T-helper 1 cell treated with Interleukin-12 subunit alpha and Interleukin-12 subunit beta and Interleukin-4 antibody, amounts not matched to agents 30 ng/mL and 1 ng/mL, for 36 hours (primary cell): Measurements from ENCODE around the gene PDXK. TPM values are rescaled to one million over a fixed set of nuclear protein-coding genes. Genes with fewer than 3 reads are reported as not detected.
"Not testable (repeated sequence)": the region's sequence is repeated elsewhere in the genome, so short reads cannot be mapped to it uniquely, and the experiment has no call there.

Source experiments
- intact Hi-C: fragments of 100-400 bp; cut with micrococcal nuclease; formaldehyde crosslinking; loops from one replicate; pipeline ENCODE4 v1.15.1; 2024
- total RNA-seq: library from RNA; stranded (reverse); gene quantifications from 2 replicates; pipeline ENCODE4 v1.2.3, GENCODE V29; 2022

PDXK gene
- 95.8 and 102 TPM in 2 replicates for total RNA-seq

DNA sequence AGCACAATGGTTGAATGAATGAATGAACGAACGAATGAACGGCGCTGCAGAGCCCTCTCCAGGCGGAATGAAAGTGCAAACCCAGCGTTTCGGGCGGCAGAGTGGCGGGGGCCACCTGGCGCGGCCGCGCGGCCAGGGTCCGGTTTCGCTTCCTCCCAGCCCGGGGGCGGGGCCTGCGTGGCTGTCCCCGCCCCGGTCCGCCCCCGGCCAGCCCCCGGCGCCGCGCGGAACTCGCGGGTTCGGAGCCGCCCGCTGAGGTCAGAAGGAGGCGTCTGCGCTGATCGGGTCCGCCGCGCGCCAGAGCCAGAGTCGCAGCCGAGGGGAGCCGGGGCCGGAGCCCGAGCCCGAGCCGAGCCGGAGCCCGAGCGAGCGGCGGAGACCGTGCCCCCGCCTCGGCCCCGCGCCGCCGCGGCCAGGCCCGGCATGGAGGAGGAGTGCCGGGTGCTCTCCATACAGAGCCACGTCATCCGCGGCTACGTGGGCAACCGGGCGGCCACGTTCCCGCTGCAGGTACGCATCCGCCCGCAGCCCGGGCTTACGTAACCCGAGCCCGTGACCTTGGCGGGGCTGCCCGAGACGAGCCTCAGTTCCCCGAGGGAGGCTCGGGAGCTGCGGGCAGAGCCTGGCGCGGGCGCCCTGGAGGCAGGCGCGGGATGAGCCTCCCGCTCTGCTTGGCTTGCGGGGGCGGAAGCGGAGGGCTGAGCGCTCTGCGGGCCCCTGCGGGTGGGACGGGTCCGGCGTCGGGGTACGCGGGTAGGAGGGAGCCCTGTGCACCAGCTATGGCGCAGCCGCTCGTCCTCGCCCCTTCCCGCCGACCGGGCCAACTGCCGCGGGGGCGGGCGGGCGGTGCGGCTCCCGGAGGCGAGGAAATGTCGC lies at the start of gene PDXK:
Gene PDXK, plus strand, starts transcription at position 258 of the 876 bp plus-strand sequence. Its CDS starts 166 bp downstream, at position 424.
- intact Hi-C loops = loop anchor here (1.0 to 10.0 kb wide), 7 partner anchors 9 to 824 kb away; partner anchors contain the start of genes CSTB, HSF2BP, NDUFV3 and PKNOX1

DNA sequence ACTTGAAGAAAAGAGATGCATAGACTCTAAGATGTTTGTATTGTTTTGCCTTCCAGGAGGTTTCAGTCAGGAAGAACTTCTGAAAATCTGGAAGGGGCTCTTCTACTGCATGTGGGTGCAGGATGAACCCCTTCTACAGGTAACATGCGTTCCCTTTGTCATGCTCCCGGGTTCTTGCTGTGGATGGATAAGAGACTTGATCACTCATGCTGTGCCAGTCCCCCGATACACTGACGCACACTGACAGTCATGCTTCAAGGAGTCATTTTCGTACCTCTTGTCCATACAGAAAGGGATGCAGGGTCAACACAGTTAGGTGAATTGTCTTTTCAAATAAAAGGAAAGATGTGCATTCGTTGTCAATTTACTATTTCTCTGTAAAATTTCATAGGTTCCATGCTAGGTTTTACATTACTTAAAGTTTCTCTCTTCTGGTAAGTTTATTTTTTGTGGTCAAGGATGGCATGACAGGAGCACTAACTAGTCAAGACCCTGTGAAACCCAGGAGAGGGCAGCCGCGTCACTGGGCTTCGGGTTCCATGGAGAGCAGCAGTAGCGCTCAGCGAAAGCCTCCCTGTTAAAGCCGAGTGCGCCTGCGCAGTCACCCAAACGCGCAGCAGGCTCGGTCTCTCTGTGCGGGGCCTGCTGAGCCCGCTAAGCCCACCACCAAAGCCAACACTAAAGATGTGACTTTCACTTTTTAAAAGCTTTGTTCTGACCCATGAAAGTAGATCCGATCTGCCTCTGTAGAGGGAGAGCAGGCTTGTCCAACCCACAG lies 48.9 kb upstream of the PDXK start:
- intact Hi-C loops = no loop called here

DNA sequence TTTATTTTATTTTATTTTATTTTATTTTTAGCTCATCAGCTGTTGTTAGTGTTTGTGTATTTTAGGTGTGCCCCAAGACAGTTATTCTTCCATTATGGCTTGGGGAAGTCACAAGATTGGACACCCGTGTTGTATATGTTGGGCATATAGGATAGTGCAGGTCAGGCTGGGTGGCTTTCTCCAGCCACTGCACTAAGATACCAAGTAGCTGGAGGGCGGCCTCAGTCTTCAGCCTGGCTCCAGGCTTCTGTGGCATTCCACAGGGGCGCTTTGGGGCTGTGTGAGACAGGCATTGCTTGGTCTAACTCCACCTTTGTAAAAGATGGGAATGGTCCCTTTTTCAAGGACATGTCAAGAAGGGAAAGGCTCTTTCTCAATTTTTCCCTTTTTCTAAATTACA lies 43.1 kb upstream of the PDXK start:
- intact Hi-C loops = no loop called here

DNA sequence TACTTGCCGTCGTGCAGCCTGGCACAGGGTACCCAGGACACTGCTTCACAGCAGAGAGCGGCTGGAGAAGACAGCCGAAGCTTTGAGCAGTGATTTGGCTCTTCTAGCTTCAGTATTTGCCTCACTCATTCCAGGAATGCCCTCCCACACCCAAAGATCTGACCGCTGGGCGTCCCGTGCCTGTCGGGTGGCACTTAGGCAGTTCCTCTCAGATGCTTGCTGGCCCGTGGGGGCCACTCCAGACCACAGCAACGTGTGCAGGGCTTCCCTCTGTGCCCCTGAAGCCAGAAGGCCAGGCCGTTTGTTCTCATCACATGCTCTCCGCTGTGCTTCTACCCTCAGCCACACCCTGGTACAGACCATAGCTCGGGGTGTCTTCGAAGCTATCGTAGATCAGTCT lies 42.5 kb upstream of the PDXK start:
- intact Hi-C loops = no loop called here

DNA sequence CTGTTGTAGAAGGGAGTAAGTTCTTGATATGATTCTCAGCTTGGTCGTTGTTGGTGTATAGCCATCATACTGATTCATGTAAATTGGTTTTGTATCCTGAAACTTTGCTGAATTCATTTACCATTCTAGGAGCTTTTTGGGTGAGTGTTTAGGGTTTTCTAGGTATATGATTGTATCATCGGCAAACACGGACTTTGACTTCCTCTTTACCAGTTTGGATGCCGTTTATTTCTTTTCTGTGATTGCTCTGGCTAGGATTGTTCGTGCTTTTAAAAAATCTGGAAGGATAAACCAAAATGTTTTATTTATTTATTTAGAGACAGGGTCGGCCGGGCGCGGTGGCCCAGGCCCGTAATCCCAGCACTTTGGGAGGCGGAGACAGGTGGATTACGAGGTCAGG lies 39.0 kb upstream of the PDXK start:
- intact Hi-C loops = no loop called here

DNA sequence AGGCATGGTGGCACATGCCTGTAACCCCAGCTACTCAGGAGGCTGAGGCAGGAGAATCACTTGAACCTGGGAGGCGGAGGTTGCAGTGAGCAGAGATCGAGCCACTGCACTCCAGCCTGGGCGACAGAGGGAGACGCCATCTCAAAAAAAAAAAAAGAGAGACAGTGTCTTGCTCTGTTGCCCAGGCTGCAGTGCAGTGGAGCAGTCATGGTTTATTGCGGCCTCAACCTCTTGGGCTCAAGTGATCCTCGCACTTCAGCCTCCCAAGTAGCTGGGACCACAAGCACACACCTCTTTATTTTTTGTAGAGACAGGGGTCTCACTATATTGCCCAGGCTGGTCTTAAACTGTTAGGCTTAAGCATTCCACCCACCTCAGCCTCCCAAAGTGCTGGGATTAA lies 38.5 kb upstream of the PDXK start:
- intact Hi-C loops = not testable (repeated sequence)

DNA sequence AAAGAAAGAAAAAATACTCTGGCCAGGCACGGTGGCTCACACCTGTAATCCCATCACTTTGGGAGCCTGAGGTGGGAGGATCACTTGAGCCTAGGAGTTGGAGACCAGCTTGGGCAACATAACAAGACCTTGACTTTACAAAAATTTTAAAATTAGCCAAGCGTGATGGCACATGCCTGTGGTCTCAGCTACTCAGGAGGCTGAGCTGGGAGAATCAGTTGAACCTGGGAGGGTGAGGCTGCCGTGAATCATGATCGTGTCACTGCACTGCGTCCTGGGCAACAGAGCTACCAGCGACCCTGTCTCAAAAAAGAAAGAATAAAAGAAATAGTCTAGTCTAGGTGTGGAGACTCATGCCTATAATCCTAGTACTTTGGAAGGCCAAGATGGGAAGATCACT lies 37.3 kb upstream of the PDXK start:
- intact Hi-C loops = no loop called here

DNA sequence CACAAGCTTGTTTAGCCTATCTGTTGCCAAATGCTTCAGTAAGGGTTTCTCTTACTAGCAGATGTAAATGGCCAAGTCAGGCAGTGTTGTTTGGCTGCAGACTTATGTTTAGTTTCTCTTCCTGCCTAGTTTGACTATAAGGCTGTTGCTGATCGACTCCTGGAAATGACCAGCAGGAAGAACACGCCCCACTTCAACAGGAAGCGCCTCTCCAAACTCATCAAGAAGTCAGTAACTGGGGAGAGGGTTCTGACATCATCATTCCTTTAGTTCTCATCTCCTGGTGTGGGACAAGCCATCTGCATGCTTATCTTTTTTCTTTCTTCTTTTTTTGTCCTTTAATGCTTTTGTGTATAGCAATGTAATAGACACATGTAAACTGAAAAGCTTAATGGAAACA lies 34.5 kb upstream of the PDXK start:
- intact Hi-C loops = no loop called here

DNA sequence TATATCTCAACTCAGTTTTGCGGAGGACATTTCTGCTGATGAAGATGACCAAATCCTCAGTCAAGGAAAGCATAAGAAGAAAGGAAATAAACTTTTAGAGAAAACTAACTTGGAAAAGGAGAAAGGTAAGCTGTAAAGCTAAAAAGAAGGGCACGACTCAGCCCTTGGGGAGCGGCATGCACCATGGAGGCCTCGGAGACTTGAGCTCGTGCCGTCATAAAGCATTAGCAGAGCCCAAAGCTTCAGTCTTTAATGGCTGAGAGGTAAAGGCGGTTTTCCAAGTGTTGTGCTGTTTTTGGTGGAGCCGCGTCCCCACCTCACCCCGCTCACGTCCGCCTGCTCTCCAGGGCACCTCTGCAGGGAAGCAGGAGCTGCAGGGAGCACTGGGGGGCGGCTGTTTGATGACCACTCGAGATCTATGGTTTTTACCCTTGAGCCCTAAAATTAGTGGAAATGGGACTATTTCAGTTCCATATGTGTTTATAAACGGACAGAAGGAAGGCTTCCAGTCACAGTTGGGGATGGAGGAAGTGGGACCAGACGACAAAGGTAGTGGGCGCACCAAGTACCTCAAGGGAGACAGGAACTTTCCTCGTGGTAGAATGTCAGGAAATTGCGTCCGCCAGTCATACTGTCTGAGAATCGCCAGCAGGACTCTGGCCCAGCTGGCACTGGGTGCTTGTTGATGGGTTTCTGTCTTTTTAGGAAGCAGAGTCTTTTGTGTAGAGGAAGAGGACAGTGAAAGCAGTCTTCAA lies 31.9 kb upstream of the PDXK start:
- intact Hi-C loops = no loop called here

DNA sequence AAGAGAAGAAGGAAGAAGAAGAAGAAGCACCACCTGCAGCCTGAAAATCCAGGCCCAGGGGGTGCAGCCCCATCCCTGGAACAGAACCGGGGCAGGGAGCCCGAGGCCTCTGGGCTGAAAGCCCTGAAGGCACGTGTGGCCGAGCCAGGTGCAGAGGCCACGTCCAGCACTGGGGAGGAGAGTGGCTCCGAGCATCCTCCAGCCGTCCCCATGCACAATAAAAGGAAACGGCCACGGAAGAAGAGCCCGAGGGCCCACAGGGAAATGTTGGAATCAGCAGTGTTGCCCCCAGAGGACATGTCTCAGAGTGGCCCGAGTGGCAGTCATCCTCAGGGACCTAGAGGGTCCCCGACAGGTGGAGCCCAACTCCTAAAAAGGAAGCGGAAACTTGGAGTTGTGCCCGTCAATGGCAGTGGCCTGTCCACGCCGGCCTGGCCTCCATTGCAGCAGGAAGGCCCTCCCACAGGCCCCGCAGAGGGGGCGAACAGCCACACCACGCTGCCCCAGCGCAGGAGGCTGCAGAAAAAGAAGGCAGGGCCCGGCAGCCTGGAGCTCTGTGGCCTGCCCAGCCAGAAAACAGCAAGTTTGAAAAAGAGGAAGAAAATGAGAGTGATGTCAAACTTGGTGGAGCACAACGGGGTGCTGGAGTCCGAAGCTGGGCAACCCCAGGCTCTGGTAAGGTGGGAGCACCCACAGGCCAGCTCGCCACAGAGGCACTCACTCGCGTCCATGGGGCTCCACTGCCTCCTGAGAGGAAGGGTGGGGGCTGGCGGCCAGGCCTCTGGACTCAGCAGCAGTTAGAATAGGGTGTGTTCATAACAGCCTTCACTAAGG lies 31.1 kb upstream of the PDXK start:
- intact Hi-C loops = no loop called here

DNA sequence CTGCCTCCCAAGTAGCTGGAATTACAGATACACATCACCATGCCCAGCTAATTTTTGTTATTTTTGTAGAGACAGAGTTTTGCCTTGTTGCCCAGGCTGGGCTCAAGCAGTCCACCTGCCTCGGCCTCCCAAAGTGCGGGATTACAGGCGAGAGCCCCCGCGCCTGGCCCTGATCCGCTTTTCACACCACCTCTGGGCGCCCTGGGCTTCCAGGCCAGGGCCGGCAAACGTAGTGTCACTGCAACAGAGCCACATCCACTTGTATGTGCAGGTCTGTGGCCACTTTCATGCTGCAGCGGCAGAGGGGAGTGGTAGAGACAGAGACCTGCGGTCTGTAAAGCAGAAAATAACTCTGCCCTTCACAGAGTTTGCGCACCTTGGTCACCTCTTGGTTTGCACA lies 30.0 kb upstream of the PDXK start:
- intact Hi-C loops = no loop called here

DNA sequence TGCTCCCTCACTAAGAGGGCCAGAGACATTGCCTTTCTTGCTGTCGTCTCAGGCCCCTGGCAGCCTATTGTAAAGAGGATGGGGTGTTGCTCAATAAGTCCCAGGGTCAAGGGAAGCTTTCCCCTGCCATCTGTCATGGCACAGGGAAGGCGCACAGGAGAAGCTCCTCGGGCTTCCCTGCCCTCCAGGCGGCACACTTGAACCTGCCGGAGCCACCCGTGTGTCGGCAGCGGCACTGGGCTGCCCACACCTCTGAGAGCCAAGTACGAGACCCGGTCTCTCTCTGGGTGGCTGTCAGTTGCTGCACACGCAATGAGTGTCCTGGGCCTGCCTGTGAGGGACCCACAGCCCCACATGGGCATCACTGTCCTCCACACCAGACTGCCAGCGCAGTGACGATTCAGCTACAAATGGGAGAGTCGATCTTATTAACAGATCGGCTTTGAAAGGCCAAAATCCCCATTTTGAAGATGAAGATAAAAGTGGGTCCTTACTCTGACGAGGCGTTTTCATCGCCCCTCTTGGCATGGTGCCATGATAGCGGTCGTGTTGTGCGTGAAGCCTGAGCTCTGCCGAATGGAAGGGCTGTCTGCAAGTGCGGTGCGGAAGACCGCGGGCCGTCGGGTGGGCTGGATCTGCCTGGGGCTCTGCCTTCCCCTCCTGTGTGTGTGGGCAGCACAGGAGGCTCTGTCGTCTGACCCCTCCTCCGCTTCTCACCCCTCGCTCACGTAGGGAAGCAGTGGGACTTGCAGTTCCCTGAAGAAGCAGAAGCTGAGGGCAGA lies 29.2 kb upstream of the PDXK start:
- intact Hi-C loops = no loop called here

DNA sequence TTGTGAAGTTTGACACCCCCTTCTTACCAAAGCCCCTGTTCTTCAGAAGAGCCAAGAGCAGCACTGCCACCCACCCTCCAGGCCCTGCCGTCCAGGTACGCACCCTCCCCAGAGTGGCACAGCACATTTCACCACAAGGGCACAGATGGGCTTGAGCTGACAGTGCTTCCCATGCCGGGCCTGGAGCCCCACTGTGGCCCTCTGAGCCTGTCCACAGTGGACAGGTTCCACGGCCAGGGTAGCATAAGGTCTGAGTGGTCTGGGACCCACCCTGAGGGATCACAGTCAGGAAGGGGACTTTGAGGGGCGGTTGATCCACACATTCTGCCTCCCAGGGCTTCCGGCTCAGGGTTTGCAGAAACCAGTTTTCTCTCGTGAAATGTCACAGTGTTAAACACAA lies 28.6 kb upstream of the PDXK start:
- intact Hi-C loops = no loop called here

DNA sequence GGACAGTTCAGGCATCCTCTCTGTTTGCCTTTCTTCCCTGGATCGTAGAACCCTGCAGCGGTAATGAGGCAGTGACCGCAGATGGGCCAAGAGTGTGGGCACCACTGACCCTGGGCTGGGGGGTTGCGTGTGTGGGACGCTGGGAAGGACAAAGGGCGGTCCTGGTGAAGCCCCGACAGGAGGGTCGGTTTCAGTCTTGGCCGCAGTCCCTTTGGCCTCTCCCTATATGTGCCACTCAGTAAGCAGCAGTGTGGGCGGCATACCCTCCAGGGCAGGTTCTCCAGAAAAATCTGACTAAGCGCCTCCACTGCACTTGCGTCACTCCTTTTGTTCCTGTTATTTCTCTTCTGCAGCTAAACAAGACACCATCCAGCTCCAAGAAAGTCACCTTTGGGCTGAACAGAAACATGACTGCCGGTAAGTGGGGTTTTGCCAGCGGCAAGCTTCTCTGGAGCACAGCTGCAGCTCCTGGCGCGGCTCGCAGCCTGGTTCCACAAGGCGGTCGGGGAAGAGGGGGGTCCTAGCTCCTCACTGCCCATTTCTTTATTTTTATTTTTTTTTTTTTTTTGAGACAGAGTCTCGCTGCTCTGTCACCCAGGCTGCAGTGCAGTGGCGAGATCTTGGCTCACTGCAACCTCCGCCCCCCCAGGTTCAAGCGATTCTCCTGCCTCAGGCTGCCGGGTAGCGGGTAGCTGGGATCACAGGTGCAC lies 27.7 kb upstream of the PDXK start:
- intact Hi-C loops = no loop called here

DNA sequence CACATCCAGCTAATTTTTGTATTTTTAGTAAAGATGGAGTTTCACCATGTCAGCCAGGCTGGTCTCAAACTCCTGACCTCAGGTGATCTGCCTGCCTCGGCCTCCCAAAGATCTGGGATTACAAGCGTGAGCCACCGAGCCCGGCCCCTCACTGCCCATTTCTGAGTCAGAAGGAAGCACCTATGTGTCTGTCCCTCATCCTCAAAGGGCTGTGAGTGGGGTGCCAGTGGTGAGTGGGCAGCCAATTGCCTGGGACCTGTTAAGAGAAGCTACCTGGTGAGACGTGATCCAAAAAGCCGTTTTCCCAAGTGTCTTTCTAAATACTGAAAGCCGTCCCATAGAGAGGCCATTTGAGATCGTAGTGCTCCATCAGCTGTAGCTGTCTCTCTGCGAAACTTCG lies 27.1 kb upstream of the PDXK start:
- intact Hi-C loops = no loop called here

DNA sequence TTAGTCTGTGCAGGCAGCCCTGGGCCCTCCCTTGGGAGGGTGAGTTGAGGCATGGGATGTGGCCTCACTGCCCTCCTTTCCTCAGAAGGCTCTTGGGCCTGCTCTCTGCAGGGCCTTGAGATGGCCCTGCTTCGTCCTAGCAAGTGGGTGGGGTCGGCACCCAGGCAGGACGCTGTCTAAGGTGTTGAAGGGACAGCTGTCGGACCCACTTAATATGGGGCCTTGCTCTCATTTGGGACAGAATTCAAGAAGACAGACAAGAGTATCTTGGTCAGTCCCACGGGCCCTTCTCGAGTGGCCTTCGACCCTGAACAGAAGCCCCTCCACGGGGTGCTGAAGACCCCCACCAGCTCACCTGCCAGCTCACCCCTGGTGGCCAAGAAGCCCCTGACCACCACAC lies 26.0 kb upstream of the PDXK start:
- intact Hi-C loops = no loop called here

DNA sequence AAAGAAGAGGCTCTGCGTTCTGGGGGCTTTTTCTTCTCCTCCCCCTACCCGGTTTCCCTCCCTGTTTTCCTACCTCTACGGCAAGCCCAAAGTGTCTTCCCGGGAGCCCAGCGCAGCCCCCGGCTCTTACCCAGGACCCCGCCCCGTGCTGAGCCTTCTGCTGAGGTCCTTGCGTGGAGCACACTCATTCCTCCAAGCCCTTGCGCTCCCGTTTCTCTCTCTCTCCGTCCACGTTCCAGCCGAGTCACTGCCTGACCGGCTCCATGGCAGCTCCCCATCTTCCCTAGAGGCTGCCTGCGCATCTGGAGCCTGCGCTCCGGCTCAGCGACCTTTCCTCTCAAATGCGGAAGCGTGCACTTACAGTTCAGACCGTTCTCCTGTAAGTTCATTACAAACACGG lies 24.9 kb upstream of the PDXK start:
- intact Hi-C loops = no loop called here

DNA sequence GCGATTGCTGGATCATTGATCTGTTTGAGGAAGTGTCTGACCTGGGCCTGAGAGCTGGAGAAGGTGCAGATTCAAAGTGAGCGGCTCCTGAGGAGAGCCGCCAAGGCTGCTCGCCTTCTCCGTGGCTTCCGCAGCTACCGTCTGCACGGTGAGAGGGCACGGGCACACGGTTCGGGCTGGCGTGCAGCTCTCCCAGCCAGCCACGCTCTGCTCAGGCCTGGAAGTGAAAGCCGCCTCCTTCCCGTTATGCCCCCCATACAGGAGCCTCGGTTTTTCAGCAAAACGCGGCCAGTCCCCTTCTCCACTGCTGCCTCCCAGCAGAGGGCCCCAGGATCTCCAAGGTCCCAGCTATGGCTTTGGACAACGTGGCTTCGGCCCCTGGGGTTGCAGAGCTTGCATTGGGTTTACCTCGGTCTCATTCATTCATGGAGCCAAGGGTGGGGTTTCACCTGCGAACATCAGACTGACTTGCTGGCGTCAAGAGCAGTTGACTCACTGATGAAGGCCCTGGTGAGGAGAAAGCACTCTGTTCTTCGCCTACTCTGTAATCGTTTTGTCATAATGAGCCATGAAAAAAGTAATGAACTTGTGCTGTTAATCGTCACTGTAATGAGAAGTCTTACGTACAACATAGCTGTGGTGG lies 24.4 kb upstream of the PDXK start:
- intact Hi-C loops = no loop called here

DNA sequence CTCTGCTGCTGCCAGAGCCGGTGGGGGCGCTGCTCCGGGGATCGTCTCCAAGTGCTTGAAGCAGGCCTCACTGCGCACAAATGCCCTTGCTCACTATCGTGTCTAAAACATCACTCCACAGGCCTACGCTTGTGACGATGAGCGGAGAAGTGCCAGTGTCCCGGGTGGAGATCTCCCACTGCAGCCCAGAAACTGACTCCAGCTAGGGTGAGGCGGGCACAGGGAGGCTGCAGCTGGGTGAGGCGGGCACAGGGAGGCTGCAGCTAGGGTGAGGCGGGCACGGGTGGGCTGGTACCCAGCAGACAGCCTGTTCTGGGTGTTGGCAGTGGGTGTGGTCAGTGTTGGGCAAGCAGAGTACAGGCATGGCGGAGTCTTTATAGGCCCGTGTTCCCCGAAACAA lies 22.7 kb upstream of the PDXK start:
- intact Hi-C loops = no loop called here
